Activated B cell treated with CpG ODN at 0.5 μM for 24 hours (primary cell): ENCODE results near the gene SPATA16. TPM values are rescaled to one million over a fixed set of nuclear protein-coding genes. Genes with fewer than 3 reads are reported as not detected.

ENCODE experiments used
- ATAC-seq: fragments of 200-7000 bp; cut with Tn5 transposase; one replicate; pipeline ENCODE4 v1.10.0; 2021; ENCODE audit warnings: low read depth, mild to moderate bottlenecking, moderate library complexity
- CTCF ChIA-PET: fragments of 350-600 bp; sonication (Branson Sonifier 250); formaldehyde crosslinking; loops from one replicate; lab custom pipeline; 2021; ENCODE audit warnings: antibody characterized with exemption; lab: Charles Lee
- POLR2A ChIA-PET: fragments of 350-600 bp; sonication (Branson Sonifier 250); formaldehyde crosslinking; loops from one replicate; lab custom pipeline; 2021; ENCODE audit warnings: antibody characterized with exemption; lab: Charles Lee
- DNase-seq: peaks from one replicate; pipeline ENCODE4 v3.0.0; 2022
- H3K27ac Mint-ChIP-seq: one replicate; pipeline ENCODE4 v1.8.0; 2020; ENCODE audit warnings: mixed read lengths
- H3K27me3 Mint-ChIP-seq: one replicate; pipeline ENCODE4 v1.8.0; 2021; ENCODE audit warnings: mixed read lengths
- H3K36me3 Mint-ChIP-seq: one replicate; pipeline ENCODE4 v1.8.0; 2021; ENCODE audit warnings: low read depth, mixed read lengths
- H3K4me1 Mint-ChIP-seq: one replicate; pipeline ENCODE4 v1.8.0; 2021; ENCODE audit warnings: mixed read lengths
- H3K4me3 Mint-ChIP-seq: one replicate; pipeline ENCODE4 v1.8.0; 2020; ENCODE audit warnings: mild to moderate bottlenecking, mixed read lengths
- H3K9me3 Mint-ChIP-seq: one replicate; pipeline ENCODE4 v1.8.0; 2020; ENCODE audit warnings: mixed read lengths
- intact Hi-C: fragments of 100-400 bp; cut with micrococcal nuclease; formaldehyde crosslinking; loops from one replicate; pipeline ENCODE4 v1.15.1; 2024
- total RNA-seq: library from RNA; stranded (reverse); gene quantifications from 2 replicates; pipeline ENCODE4 v1.2.3, GENCODE V29; 2022
- TF ChIP-seq, protein P1 (sequence below): fragments of 200-600 bp; IDR thresholded peaks from one replicate; pipeline ENCODE4 v1.8.0; 2022; ENCODE audit warnings: antibody characterized with exemption, mild to moderate bottlenecking

Gene SPATA16
- total RNA-seq, 1 donor from 2014 or later, result not detected

- ATAC-seq (no peak), DNase-seq (no peak)
- ChIA-PET CTCF (no interaction called here), POLR2A (no interaction called here)
- TF ChIP-seq, protein P1, sequence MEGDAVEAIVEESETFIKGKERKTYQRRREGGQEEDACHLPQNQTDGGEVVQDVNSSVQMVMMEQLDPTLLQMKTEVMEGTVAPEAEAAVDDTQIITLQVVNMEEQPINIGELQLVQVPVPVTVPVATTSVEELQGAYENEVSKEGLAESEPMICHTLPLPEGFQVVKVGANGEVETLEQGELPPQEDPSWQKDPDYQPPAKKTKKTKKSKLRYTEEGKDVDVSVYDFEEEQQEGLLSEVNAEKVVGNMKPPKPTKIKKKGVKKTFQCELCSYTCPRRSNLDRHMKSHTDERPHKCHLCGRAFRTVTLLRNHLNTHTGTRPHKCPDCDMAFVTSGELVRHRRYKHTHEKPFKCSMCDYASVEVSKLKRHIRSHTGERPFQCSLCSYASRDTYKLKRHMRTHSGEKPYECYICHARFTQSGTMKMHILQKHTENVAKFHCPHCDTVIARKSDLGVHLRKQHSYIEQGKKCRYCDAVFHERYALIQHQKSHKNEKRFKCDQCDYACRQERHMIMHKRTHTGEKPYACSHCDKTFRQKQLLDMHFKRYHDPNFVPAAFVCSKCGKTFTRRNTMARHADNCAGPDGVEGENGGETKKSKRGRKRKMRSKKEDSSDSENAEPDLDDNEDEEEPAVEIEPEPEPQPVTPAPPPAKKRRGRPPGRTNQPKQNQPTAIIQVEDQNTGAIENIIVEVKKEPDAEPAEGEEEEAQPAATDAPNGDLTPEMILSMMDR, result no peak
- Mint-ChIP-seq H3K27ac (no peak overlapping the region), H3K4me3 (no peak overlapping the region), H3K27me3 (no peaks in the 10 kb centered on the region), H3K36me3 (no peaks in the 10 kb centered on the region), H3K9me3 (no peaks in the 10 kb centered on the region), H3K4me1 (no peaks in the 10 kb centered on the region)
- intact Hi-C loops, result no loop called here
These were observed 153.8 kb downstream of the SPATA16 start for GRCh38 chr3:172987273-172987672.

GRCh38 chr3:172984914-172985313 lies 156.1 kb downstream of the SPATA16 start:
- TF ChIP-seq, protein P1, result no peak
- intact Hi-C loops, result no loop called here
- no peak for DNase-seq
- Mint-ChIP-seq H3K36me3 (no peaks in the 10 kb centered on the region), H3K27ac (no peak overlapping the region), H3K4me1 (no peaks in the 10 kb centered on the region), H3K4me3 (no peak overlapping the region), H3K27me3 (no peaks in the 10 kb centered on the region), H3K9me3 (no peaks in the 10 kb centered on the region)
- CTCF ChIA-PET, result no interaction called here
- ATAC-seq, result no peak
- POLR2A ChIA-PET, result no interaction called here

DNA sequence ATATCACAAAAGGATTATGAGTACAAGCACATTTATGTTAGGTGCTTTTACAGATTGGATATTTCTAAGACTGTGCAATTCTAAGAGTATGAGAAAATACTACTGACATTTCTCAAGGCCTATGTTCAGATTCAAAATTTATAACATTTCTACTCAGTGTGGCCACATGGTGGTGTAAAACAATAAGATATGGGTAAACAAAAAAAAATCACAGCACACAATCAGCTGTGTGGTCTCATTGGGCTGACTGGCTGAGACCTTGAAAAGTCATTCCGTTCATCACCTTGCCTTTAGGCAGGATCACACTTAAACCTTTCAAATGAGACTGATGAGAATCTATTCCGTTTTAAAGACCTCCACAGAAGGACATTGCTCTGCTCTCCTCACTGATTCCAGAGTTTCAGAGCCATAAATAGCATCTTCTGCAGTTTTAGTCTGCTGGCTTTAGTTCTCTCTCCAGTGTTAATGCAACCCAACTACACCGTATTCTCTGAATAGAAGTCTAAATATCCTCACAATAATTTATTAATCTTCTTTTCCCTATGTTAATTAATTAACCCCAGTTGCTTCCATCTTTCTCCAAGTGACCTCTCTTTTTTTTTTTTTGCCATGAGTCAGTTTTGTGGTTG lies 158.2 kb downstream of the SPATA16 start:
- TF ChIP-seq, protein P1, result no peak

GRCh38 chr3:172981407-172981983 lies 159.5 kb downstream of the SPATA16 start:
- CTCF ChIA-PET, result no interaction called here
- Mint-ChIP-seq H3K36me3 (no peaks in the 10 kb centered on the region), H3K4me1 (no peaks in the 10 kb centered on the region)

More for the DNA sequence above, 158.2 kb downstream of the SPATA16 start:
- H3K27me3 Mint-ChIP-seq, result no peaks in the 10 kb centered on the region
- DNase-seq (no peak), ATAC-seq (no peak)
- no peaks in the 10 kb centered on the region for H3K36me3 Mint-ChIP-seq
- ChIA-PET POLR2A (no interaction called here), CTCF (no interaction called here)
- H3K4me3 Mint-ChIP-seq, result no peak overlapping the region
- no peaks in the 10 kb centered on the region for H3K4me1 Mint-ChIP-seq
- H3K27ac Mint-ChIP-seq, result no peak overlapping the region
- no peaks in the 10 kb centered on the region for H3K9me3 Mint-ChIP-seq
- intact Hi-C loops, result no loop called here

GRCh38 chr3:172980849-172981248 lies 160.2 kb downstream of the SPATA16 start:
- H3K27ac Mint-ChIP-seq, result no peak overlapping the region
- H3K27me3 Mint-ChIP-seq, result no peaks in the 10 kb centered on the region
- TF ChIP-seq, protein P1, result no peak
- H3K9me3 Mint-ChIP-seq, result no peaks in the 10 kb centered on the region
- CTCF ChIA-PET, result no interaction called here
- intact Hi-C loops, result no loop called here
- no peaks in the 10 kb centered on the region for H3K4me1 Mint-ChIP-seq
- POLR2A ChIA-PET, result no interaction called here
- H3K4me3 Mint-ChIP-seq, result no peak overlapping the region
- ATAC-seq (no peak), DNase-seq (no peak)
- no peaks in the 10 kb centered on the region for H3K36me3 Mint-ChIP-seq

More at GRCh38 chr3:172981407-172981983, 159.5 kb downstream of the SPATA16 start:
- TF ChIP-seq, protein P1, result no peak
- H3K4me3 Mint-ChIP-seq, result no peak overlapping the region
- no peak overlapping the region for H3K27ac Mint-ChIP-seq
- no peaks in the 10 kb centered on the region for H3K9me3 Mint-ChIP-seq
- intact Hi-C loops, result no loop called here
- no peaks in the 10 kb centered on the region for H3K27me3 Mint-ChIP-seq
- no peak for DNase-seq
- ATAC-seq, result no peak
- POLR2A ChIA-PET, result no interaction called here
